Measurements from ENCODE around the gene PRR12.

DNA sequence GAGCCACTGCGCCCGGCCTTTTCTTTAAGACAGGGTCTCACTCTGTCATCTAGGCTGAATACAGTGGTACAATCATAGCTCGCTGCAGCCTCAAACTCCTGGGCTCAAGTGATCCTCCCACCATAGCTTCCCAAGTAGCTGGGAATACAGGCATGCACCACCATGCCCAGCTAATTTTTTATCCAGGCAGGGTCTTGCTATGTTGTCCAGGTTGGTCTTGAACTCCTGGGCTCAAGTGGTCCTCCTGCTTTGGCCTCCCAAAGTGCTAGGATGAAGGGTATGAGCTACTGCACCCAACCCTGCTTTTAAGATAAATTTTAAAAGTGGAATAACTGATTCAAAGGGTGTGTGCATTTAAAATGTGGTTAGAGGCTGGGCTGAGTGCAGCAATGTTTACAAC, 24.7 kb upstream of the PRR12 start:
- no peak for TF ChIP-seq CTCF (IDR thresholded peaks at IDR 0.05; ENCODE audit: borderline replicate concordance, extremely low read depth, low read length, poor library complexity, severe bottlenecking)
- no peak for TF ChIP-seq EZH2 (IDR thresholded peaks at IDR 0.05; ENCODE audit: borderline replicate concordance, low read depth, low read length, severe bottlenecking)
